GM20431 (cell line): Measurements from ENCODE around the gene EPN2.

ENCODE experiments used
- in situ Hi-C: fragments of 300-500 bp; cut with MseI, MboI; formaldehyde crosslinking; loops from one replicate; pipeline ENCODE4 v1.15.0; 2020; ENCODE audit warnings: low sequenced_read_pairs; ENCODE audit not compliant: unreplicated experiment

The EPN2 gene

DNA sequence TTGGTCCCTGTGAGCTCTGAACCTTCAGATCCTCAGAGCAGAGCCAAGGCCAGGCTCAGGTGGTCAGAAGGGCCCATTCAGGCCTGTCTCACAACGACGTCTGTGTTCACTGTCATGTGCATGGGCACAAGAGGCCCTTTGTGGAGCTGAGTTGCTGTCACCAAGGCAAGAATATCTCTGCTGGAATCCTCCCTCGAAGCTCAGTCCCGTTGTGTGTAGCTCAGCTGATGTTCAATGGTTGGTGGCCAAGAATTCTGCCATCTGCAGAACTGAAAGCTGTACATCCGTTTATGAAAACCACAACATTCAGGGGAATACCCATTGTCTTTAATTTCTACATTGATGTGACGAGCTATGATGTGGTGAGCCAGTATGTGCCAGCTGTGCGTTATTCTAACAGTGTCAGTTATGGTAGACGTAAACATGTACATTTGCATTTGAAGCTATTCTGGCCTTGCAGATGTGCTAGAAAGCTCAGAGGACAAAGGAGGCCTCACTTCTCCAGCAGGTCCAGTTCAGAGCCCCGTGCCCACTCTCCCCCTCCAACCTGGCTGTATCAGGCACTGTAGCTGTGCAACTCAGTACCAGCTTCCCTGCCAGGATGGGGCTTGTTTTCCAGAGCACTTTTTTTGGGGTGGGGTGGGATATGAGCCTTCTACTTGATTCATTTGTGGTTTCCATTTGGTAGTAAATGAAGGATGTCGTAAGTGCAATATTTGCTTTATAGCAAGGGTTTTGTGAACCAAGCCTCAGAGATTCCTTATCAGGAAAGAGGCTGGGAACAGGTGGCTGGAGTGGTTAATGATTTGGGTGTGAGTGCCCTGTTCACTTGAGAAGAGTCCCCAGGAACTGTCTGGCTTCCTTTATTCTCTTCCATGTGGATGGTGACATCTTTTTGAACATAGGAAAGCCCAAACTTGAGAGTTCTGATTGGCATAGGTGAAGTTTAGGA, 69.3 kb downstream of the EPN2 start:
- in situ Hi-C loops: no loop called here

DNA sequence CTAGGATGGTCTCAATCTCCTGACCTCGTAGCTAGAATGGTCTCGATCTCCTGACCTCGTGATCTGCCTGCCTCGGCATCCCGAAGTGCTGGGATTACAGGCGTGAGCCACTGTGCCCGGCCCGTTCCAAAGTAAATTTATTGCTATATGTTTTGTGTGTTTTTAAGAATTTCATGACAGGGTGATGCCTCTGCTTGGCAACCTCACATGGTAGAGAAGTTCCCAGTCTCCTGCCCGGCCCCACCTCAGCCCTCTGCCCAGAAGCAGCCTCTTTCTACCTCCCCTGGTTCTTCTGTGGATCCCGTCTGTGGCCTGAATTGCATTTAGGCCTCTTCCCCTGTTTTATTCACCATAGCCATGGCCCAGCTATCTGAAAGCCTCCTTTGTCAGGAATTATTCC, 70.4 kb downstream of the EPN2 start:
- in situ Hi-C loops: no loop called here

DNA sequence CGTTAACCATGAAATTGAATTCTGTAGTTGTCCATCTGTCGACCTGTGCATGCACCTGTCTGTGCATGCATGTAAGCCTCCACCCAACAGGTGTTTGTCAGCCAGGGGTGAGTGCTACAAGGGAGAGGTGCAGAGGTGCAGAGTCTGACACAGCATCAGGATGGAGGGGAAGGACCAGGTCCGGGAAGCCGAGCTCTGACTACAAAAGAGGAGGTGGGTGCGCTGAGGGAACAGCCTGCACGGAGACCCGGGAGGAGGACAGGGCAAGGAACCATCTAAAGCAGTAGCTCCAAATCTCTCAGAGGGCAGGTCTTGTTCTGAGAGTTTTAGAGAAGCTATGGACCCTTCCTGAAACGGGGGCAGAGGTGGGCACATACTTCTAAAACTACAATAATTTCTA, 71.2 kb downstream of the EPN2 start:
- in situ Hi-C loops: no loop called here

GRCh38 chr17:19309701-19310100, 72.5 kb downstream of the EPN2 start:
- in situ Hi-C loops: no loop called here

DNA sequence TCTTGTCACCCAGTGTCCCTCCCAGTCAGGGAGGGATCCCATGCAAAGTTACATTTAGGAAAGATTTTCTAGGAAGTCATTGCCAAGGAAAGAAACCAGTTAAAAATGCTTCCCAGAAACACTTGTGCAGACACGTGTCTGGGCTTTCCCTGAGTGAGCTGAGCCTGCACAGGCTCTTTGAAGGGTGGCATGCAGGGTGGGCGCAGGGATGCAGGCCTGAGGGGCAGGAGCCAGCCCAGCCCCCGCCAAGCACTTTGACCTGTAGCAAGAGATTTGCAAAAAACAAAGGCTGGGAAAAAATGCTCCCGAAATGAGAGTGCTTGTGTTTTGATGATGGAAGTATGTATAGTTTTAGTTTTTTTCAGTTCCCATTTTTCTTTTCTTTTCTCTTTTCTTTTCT, 73.0 kb downstream of the EPN2 start:
- in situ Hi-C loops: no loop called here

GRCh38 chr17:19311016-19311415, 73.8 kb downstream of the EPN2 start:
- in situ Hi-C loops: no loop called here

DNA sequence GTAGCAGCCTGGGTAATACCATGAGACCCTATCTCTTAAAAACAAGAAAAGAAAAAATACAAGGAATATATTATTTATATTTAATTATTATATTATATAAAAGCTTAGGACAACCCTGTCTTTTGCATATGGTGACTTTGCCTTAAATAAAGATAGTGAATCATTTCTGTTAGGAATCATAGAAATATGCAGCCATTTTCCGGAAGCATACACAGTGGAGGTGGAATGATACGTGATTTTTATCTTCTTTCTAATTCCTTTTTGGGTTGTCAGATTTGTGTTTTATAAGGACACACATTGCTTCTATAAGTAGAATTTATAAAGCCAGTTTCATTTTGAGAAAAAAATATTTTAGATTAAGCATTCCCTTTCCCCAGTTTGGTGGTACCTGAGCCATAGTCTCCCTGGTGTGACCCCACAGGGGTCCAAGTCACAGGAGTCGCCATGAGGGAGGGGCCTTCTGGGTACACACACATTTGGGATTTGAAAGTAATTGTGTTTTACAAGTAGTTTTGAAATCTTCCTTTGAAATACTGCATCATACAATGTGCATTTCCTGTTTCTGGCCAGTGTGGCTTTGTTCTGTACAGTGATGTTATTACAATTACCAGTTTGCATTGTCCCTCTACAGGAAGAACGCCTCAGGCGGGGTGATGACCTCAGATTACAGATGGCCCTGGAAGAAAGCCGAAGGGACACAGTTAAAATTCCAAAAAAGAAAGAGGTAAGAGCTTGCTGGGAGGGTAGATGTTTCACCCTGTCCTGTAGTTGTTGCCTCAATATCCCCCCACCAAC, 74.5 kb downstream of the EPN2 start:
- in situ Hi-C loops: no loop called here

DNA sequence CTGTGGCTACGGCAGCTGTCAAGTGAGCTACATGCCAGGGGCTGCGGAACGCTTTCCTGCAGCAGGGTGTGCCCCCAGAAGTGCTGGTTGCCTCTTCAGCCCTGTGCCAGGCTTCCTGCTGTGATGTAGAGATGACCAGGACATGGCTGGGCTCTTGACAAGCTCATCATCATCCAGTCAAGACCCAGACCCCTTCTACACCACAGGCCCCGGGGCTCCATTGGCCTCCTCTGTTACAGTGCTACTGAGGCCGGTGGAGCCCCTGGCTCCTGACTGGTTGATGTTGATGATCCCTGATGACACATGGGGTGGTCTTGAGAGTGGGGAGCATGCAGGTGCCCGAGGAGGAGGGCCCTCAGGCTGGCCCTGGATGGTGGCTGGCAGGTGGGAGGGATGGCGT, 75.2 kb downstream of the EPN2 start:
- in situ Hi-C loops: no loop called here

DNA sequence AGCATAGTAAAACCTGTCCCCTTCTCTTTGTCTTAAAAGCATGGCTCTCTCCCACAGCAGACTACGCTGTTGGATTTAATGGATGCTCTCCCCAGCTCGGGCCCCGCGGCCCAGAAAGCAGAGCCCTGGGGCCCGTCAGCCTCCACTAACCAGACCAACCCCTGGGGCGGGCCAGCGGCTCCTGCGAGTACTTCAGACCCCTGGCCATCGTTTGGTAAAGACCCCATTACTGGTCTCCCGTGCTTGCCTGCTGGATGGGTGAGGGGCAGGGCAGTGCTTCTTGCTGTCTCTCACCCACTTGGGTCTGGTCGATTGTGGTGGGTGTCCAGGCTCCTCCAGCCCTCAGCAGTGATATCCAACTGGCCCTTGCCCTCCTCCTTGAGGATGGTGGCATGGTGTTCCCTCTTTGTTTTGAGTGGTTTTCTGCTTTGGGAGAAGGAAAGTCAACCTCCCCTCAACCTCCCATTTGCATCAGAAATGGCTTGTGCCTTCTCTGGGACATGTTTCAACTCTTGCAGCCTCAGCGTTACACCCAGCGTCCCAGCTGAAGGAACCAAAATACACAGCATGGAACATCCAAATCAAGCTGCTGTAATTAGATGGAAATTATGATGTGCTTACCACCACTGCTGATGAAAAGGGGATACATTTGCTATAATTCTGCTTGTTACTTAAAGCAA, 76.0 kb downstream of the EPN2 start:
- in situ Hi-C loops: no loop called here

DNA sequence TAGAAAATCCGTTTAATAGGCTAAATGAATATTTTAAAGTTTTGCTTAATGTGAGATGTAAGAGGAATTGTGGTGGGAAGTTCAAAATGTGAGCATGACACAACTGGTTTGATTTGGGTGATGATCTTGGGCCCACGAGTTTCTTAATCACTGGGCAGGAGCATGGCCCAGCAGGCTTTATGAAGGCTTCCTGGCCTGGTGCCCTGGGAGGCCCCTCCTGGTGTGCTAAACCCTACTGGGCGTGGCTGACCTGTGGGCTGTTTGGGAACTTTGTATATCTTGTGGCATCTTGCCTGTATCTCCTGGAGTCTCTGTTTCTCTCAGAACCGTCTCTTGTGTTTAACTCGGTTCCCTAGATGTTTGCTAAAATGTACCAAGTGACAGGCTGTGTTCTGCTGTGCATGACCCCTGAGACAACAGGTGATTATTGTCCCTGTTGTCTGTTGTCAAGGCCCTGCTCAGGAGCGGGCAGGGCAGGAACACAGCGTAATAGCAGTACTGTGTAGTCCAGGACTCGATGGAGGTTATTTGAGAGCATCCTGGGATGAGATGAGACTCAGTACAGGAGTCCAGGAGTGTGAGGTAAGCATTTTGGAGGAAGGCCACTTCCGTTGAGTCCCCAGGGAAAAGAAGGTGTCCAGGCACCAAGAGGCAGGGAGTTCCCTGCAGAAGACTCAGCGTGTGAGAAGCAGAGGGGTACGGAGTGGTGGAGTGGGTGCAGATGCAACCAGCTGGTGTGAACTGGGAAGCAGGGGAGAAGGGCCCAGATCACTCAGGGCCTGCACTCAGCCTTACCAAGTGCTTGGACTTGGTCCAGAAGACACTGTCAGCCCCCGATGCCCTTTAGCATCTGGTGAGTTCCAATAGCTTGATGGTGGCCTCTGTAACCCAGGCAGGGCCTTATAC, 76.8 kb downstream of the EPN2 start:
- in situ Hi-C loops: no loop called here

DNA sequence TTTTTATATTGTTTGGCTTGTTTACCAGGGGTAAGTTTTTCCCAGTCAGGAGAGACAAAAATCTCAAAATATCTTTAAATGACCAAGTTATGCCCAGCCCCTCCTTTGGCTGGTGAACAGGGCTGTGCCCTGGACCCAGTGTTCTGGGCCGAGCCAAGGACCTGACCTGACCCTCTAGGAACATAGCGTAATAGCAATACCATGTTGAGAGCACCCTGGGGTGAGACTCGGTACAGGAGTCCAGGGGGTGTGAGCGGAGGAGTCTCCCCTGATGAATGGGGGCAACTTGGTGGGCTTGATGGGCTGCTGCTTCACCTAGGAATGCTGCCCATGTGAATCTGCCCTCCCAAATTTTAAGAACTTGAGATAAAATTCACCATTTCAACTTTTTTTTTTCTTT, 77.9 kb downstream of the EPN2 start:
- in situ Hi-C loops: no loop called here

DNA sequence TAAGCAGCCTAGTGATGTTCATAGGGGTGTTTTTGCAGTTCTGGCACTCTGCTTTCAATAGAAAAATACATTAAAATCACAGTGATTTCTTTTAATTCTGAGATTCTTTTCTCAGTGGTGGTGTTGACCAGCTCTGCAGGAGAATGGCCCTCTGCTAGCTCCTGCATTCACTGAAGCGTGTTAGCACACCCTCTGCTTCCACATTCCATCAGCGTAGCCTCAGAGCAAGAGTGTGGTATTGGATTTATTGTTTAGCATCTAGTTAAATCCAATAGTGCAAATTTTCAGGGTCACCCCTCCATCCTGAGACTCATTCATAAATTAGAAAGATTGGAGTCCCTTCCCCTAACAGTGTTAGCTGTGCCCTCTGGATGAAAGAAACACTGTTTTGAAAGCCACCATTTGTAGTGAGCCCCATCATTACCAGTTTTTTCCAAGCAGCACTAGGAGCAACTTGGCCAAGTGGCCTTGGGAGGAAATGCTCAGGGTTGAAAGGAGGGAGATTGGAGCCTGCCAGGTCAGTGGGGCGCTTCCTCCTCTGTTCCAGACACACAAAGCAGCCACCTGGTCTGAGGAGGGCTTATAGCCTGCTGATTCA, 79.7 kb downstream of the EPN2 start:
- in situ Hi-C loops: no loop called here

GRCh38 chr17:19317359-19318095, 80.4 kb downstream of the EPN2 start:
- in situ Hi-C loops: no loop called here

GRCh38 chr17:19318611-19319010, 81.4 kb downstream of the EPN2 start:
- in situ Hi-C loops: no loop called here

- in situ Hi-C loops: no loop called here
These were observed 82.8 kb downstream of the EPN2 start for GRCh38 chr17:19319771-19320505.

DNA sequence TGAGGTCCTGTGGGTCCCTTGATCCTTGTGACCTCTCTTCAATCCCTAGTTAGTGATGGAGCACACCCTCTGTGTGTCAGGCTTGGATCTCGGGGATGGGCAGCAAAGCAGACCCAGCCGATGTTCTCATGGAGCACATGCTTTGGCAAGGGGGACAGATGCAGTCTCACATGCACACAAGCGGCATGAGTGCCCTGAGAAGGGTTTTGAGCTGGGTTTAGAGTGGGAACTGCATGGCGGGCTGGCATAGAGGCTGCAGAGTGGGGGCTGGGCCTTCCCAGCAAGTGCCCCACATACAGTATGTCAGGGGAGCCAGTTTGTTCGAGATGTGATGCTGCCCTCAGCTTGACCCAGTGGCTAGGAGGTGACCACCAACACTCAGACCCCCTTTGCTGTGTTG, 83.7 kb downstream of the EPN2 start:
- in situ Hi-C loops: no loop called here

- in situ Hi-C loops: no loop called here
These were observed 84.4 kb downstream of the EPN2 start for GRCh38 chr17:19321481-19322128.

- in situ Hi-C loops: no loop called here
These were observed 85.0 kb downstream of the EPN2 start for GRCh38 chr17:19322129-19322505.
